HepG2 (cell line): Measurements from ENCODE around the gene ITGB3. TPM values are rescaled to one million over a fixed set of nuclear protein-coding genes. Genes with fewer than 3 reads are reported as not detected.

ENCODE experiments used
- BCL3 ChIP-seq: sonication (generic); formaldehyde crosslinking; IDR thresholded peaks from 2 replicates; pipeline ENCODE4 v1.5.1; 2020; ENCODE audit warnings: mild to moderate bottlenecking, missing genetic modification reagents, moderate library complexity
- ETS1 ChIP-seq: sonication (generic); formaldehyde crosslinking; IDR thresholded peaks from 2 replicates; pipeline ENCODE4 v1.4.0; 2020; ENCODE audit warnings: missing genetic modification reagents
- HDAC6 ChIP-seq: fragments of 200-600 bp; sonication (generic); IDR thresholded peaks from 2 replicates; pipeline ENCODE4 v1.7.0; 2017; ENCODE audit warnings: mild to moderate bottlenecking, antibody characterized with exemption, low read length, low read depth
- HES4 ChIP-seq: sonication (generic); formaldehyde crosslinking; IDR thresholded peaks from 2 replicates; pipeline ENCODE4 v1.9.0; 2021; ENCODE audit warnings: mild to moderate bottlenecking, missing genetic modification reagents, borderline replicate concordance
- HINFP ChIP-seq: sonication (generic); formaldehyde crosslinking; IDR thresholded peaks from 2 replicates; pipeline ENCODE4 v1.4.0; 2020; ENCODE audit warnings: low read depth, mild to moderate bottlenecking, missing genetic modification reagents
- HNRNPLL ChIP-seq: fragments of 200-400 bp; formaldehyde crosslinking; IDR thresholded peaks from 2 replicates; pipeline ENCODE4 v1.6.1; 2017; ENCODE audit warnings: mild to moderate bottlenecking, low read depth, low read length; ENCODE audit not compliant: poor library complexity, severe bottlenecking
- MYNN ChIP-seq: sonication (generic); formaldehyde crosslinking; IDR thresholded peaks from 2 replicates; pipeline ENCODE4 v1.4.0; 2020; ENCODE audit warnings: mild to moderate bottlenecking, low read depth, missing genetic modification reagents
- MYPOP ChIP-seq: sonication (generic); formaldehyde crosslinking; IDR thresholded peaks from 2 replicates; pipeline ENCODE4 v1.8.1; 2023; ENCODE audit warnings: mild to moderate bottlenecking, moderate library complexity, missing genetic modification reagents
- NR2C2 ChIP-seq: sonication (generic); formaldehyde crosslinking; IDR thresholded peaks from 2 replicates; pipeline ENCODE4 v1.4.0; 2020; ENCODE audit warnings: missing genetic modification reagents, mild to moderate bottlenecking, moderate library complexity, borderline replicate concordance
- PBX3 ChIP-seq: sonication (generic); formaldehyde crosslinking; IDR thresholded peaks from 2 replicates; pipeline ENCODE4 v1.8.1; 2023; ENCODE audit warnings: missing genetic modification reagents, inconsistent platforms, borderline replicate concordance
- POLR2G ChIP-seq: fragments of 200-400 bp; formaldehyde crosslinking; IDR thresholded peaks from 2 replicates; pipeline ENCODE4 v1.6.1; 2018; ENCODE audit warnings: mild to moderate bottlenecking, low read depth, low read length, moderate library complexity
- SNAPC4 ChIP-seq: sonication (generic); formaldehyde crosslinking; IDR thresholded peaks from 2 replicates; pipeline ENCODE4 v1.4.0; 2020; ENCODE audit warnings: mild to moderate bottlenecking, missing genetic modification reagents
- ZFP62 ChIP-seq: sonication (generic); formaldehyde crosslinking; IDR thresholded peaks from 2 replicates; pipeline ENCODE4 v1.4.0; 2020; ENCODE audit warnings: missing genetic modification reagents
- ZMYM4 ChIP-seq: sonication (generic); formaldehyde crosslinking; IDR thresholded peaks from 2 replicates; pipeline ENCODE4 v1.8.1; 2023; ENCODE audit warnings: mild to moderate bottlenecking, missing genetic modification reagents
- ZNF230 ChIP-seq: sonication (generic); formaldehyde crosslinking; IDR thresholded peaks from 2 replicates; pipeline ENCODE4 v1.4.0; 2020; ENCODE audit warnings: mild to moderate bottlenecking, missing genetic modification reagents
- ZNF878 ChIP-seq: sonication (generic); formaldehyde crosslinking; IDR thresholded peaks from 2 replicates; pipeline ENCODE4 v1.8.1; 2023; ENCODE audit warnings: mild to moderate bottlenecking, missing genetic modification reagents, moderate library complexity
- polyA plus RNA-seq, 8 experiments: library from polyadenylated mRNA; depleted of rRNA in 3 of 8; stranded (reverse) in 7 of 8; unstranded in 1 of 8; fragments of >200 nt; fragmentation: Illumina TruSeq in 4 of 8; extraction: Trizol in 4 of 8; gene quantifications; 2 replicates each; pipeline versions ENCODE4 v1.2.1 to v1.2.3, GENCODE V29; 2011 to 2016; ENCODE audit warnings: low read depth in 4 of 8, missing spikeins in 1 of 8, mixed read lengths in 1 of 8; ENCODE audit not compliant: insufficient read depth in 1 of 8
- total RNA-seq, 5 experiments: library from RNA; depleted of rRNA; stranded (reverse); fragments of >200 nt; fragmentation: Illumina TruSeq; extraction: Trizol; gene quantifications; 2 replicates each; pipeline ENCODE4 v1.2.3, GENCODE V29; 2016; ENCODE audit warnings: low read depth in 1 of 5

Gene ITGB3
- total and polyA plus RNA-seq, 2 of the 13 experiments (the other 11 are each of a cell fraction or from before 2014, with no cell fraction given): 0.09 to 0.31 TPM

GRCh38 chr17:47253541-47254402, at the start of gene ITGB3 (continued):
- TF ChIP-seq ETS1: no peak
- peak; percentile 88; the same call in 1 of the 2 replicates for TF ChIP-seq HDAC6
- TF ChIP-seq HES4: no peak
- TF ChIP-seq MYNN (CRISPR knock-in tag): no peak
- TF ChIP-seq POLR2G: no peak
- TF ChIP-seq HNRNPLL: peak; percentile 96
- TF ChIP-seq HINFP (CRISPR knock-in tag): peak; percentile 57; the same call in 1 of the 2 replicates
- TF ChIP-seq ZMYM4 (CRISPR knock-in tag): peak; percentile 60
- no peak for TF ChIP-seq ZNF878 (CRISPR knock-in tag)
- TF ChIP-seq ZFP62 (CRISPR knock-in tag): no peak
- no peak for TF ChIP-seq SNAPC4 (CRISPR knock-in tag)
- TF ChIP-seq PBX3 (CRISPR knock-in tag): no peak
- TF ChIP-seq BCL3 (CRISPR knock-in tag): no peak; the same call in 1 of the 2 replicates
- peak; percentile 98 for TF ChIP-seq MYPOP
- no peak for TF ChIP-seq ZNF230 (CRISPR knock-in tag)
- no peak for TF ChIP-seq NR2C2
